H9 (cell line): Measurements from ENCODE around the gene DGKG. TPM values are rescaled to one million over a fixed set of nuclear protein-coding genes. Genes with fewer than 3 reads are reported as not detected.
A peak's percentile ranks its signal among the peaks of the same experiment; 100 is the strongest.

Experiments used
- DNase-seq: peaks from one replicate; pipeline ENCODE4 v3.0.0-alpha.2; 2017
- H2AFZ ChIP-seq: one replicate; pipeline ENCODE4 v1.6.1; 2013; ENCODE audit warnings: mild to moderate bottlenecking, low read length, control low read depth, moderate library complexity
- H2AK5ac ChIP-seq: 2 replicates; pipeline ENCODE4 v1.6.1; 2013; ENCODE audit warnings: low read length, control low read depth, mixed read lengths; ENCODE audit not compliant: insufficient read length
- H2BK120ac ChIP-seq: one replicate; pipeline ENCODE4 v1.6.1; 2013; ENCODE audit warnings: low read depth, mild to moderate bottlenecking, low read length, control low read depth, inconsistent platforms; ENCODE audit not compliant: poor library complexity, severe bottlenecking
- H2BK12ac ChIP-seq: 2 replicates; pipeline ENCODE4 v1.6.1; 2013; ENCODE audit warnings: low read length, control low read depth, mixed read lengths, low read depth; ENCODE audit not compliant: insufficient read length
- H2BK15ac ChIP-seq: 2 replicates; pipeline ENCODE4 v1.6.1; 2013; ENCODE audit warnings: low read depth, low read length, control low read depth
- H2BK20ac ChIP-seq: one replicate; pipeline ENCODE4 v1.6.1; 2013; ENCODE audit warnings: low read depth, mild to moderate bottlenecking, low read length, control low read depth, inconsistent platforms; ENCODE audit not compliant: poor library complexity, severe bottlenecking
- H2BK5ac ChIP-seq: 2 replicates; pipeline ENCODE4 v1.6.1; 2013; ENCODE audit warnings: low read length, control low read depth, mixed read lengths; ENCODE audit not compliant: insufficient read length
- H3K14ac ChIP-seq: 2 replicates; pipeline ENCODE4 v1.6.1; 2013; ENCODE audit warnings: low read length, control low read depth; ENCODE audit not compliant: insufficient read depth
- H3K18ac ChIP-seq: 2 replicates; pipeline ENCODE4 v1.6.1; 2013; ENCODE audit warnings: low read depth, mild to moderate bottlenecking, mixed read lengths, low read length, control low read depth; ENCODE audit not compliant: insufficient read length
- H3K23ac ChIP-seq: 2 replicates; pipeline ENCODE4 v1.6.1; 2013; ENCODE audit warnings: low read length, control low read depth, mixed read lengths, low read depth; ENCODE audit not compliant: insufficient read length
- H3K23me2 ChIP-seq: 2 replicates; pipeline ENCODE4 v1.6.1; 2013; ENCODE audit warnings: low read depth, mild to moderate bottlenecking, mixed read lengths, low read length, control low read depth; ENCODE audit not compliant: insufficient read length, poor library complexity, severe bottlenecking
- H3K27ac ChIP-seq: 2 replicates; pipeline ENCODE4 v1.5.1; 2013; ENCODE audit warnings: low read length, control low read depth, mixed read lengths, low read depth; ENCODE audit not compliant: insufficient read length
- H3K27me3 ChIP-seq: 2 replicates; pipeline ENCODE4 v1.6.1; 2013; ENCODE audit warnings: low read length, control low read depth, inconsistent platforms; ENCODE audit not compliant: insufficient read depth
- H3K4ac ChIP-seq: 2 replicates; pipeline ENCODE4 v1.6.1; 2013; ENCODE audit warnings: low read depth, mild to moderate bottlenecking, control low read depth, inconsistent platforms, low read length, moderate library complexity
- H3K4me1 ChIP-seq: 2 replicates; pipeline ENCODE4 v1.6.1; 2013; ENCODE audit warnings: low read length, control low read depth, inconsistent platforms; ENCODE audit not compliant: insufficient read depth
- H3K4me2 ChIP-seq: 2 replicates; pipeline ENCODE4 v1.6.1; 2013; ENCODE audit warnings: low read length, control low read depth, mixed read lengths; ENCODE audit not compliant: insufficient read length, insufficient read depth
- H3K56ac ChIP-seq: 2 replicates; pipeline ENCODE4 v1.6.1; 2013; ENCODE audit warnings: low read depth, mild to moderate bottlenecking, mixed read lengths, low read length, control low read depth; ENCODE audit not compliant: insufficient read length
- H3K79me1 ChIP-seq: 2 replicates; pipeline ENCODE4 v1.6.1; 2013; ENCODE audit warnings: low read depth, mild to moderate bottlenecking, moderate library complexity, low read length, control low read depth, inconsistent platforms; ENCODE audit not compliant: insufficient read depth, poor library complexity, severe bottlenecking
- H3K79me2 ChIP-seq: 2 replicates; pipeline ENCODE4 v1.6.1; 2013; ENCODE audit warnings: low read length, control low read depth, inconsistent platforms; ENCODE audit not compliant: insufficient read depth
- H3K9ac ChIP-seq: 2 replicates; pipeline ENCODE4 v1.6.1; 2013; ENCODE audit warnings: low read length, control low read depth, mixed read lengths; ENCODE audit not compliant: insufficient read length; ENCODE audit errors: extremely low read depth
- H3K9me3 ChIP-seq: one replicate; pipeline ENCODE4 v1.6.1; 2013; ENCODE audit warnings: low read depth, low read length, inconsistent platforms; ENCODE audit not compliant: control insufficient read depth
- H3T11ph ChIP-seq: one replicate; pipeline ENCODE4 v1.6.1; 2013; ENCODE audit warnings: mild to moderate bottlenecking, low read length, control low read depth, inconsistent platforms
- H4K20me1 ChIP-seq: one replicate; pipeline ENCODE4 v1.6.1; 2013; ENCODE audit not compliant: control insufficient read depth, insufficient read length, insufficient read depth
- H4K5ac ChIP-seq: 2 replicates; pipeline ENCODE4 v1.6.1; 2013; ENCODE audit warnings: low read depth, mild to moderate bottlenecking, mixed read lengths, low read length, control low read depth; ENCODE audit not compliant: insufficient read length
- H4K8ac ChIP-seq: replicated peaks from 2 replicates; pipeline ENCODE4 v1.6.1; 2013; ENCODE audit warnings: low read length, control low read depth, mixed read lengths, low read depth; ENCODE audit not compliant: insufficient read length
- H4K91ac ChIP-seq: 2 replicates; pipeline ENCODE4 v1.6.1; 2013; ENCODE audit warnings: low read depth, mild to moderate bottlenecking, moderate library complexity, mixed read lengths, low read length, control low read depth; ENCODE audit not compliant: insufficient read length
- H3K27ac Mint-ChIP-seq, 3 experiments: 2 replicates in 2 of 3; 3 replicates in 1 of 3; pipeline ENCODE4 v1.8.0; 2020 to 2021; ENCODE audit warnings: mixed read lengths in 3 of 3, mild to moderate bottlenecking in 1 of 3, moderate library complexity in 1 of 3
- H3K27me3 Mint-ChIP-seq: 2 replicates; pipeline ENCODE4 v1.8.0; 2021; ENCODE audit warnings: low read depth, mild to moderate bottlenecking, moderate library complexity, mixed read lengths
- H3K36me3 Mint-ChIP-seq, 3 experiments: 2 replicates in 2 of 3; 3 replicates in 1 of 3; pipeline ENCODE4 v1.8.0; 2020 to 2021; ENCODE audit warnings: low read depth in 3 of 3, mixed read lengths in 3 of 3; ENCODE audit not compliant: insufficient read depth in 1 of 3
- H3K4me1 Mint-ChIP-seq, 2 experiments: 2 replicates each; pipeline ENCODE4 v1.8.0; 2020; ENCODE audit warnings: mixed read lengths in 2 of 2
- H3K4me3 Mint-ChIP-seq, 2 experiments: 2 replicates in 1 of 2; 3 replicates in 1 of 2; pipeline ENCODE4 v1.8.0; 2020 to 2021; ENCODE audit warnings: mild to moderate bottlenecking in 2 of 2, mixed read lengths in 2 of 2, moderate library complexity in 1 of 2
- H3K9me3 Mint-ChIP-seq, 2 experiments: 2 replicates in 1 of 2; 3 replicates in 1 of 2; pipeline ENCODE4 v1.8.0; 2020; ENCODE audit warnings: mild to moderate bottlenecking in 2 of 2, mixed read lengths in 2 of 2, moderate library complexity in 1 of 2
- CTCF ChIP-seq: fragments of 200-600 bp; sonication (generic); conservative IDR thresholded peaks from 3 replicates; pipeline ENCODE4 v1.8.0; 2021; ENCODE audit warnings: antibody characterized with exemption, mild to moderate bottlenecking
- WGBS: extraction: QIAGEN DNeasy Blood & Tissue Kit; methylation state at CpG from one replicate; pipeline ENCODE4 v1.1.7; 2013; ENCODE audit warnings: missing lambda C conversion rate, low lambda C conversion rate, mixed read lengths; ENCODE audit not compliant: insufficient read length; ENCODE audit errors: extremely low coverage; 5-methylcytosine and 5-hydroxymethylcytosine counted together
- total RNA-seq: library from RNA; stranded (reverse); gene quantifications from 2 replicates; pipeline ENCODE4 v1.2.1, GENCODE V29; 2021

DGKG gene
- total RNA-seq, 1 experiment from 2014 or later: not detected

- no peaks in the 10 kb centered on the region for H3K9me3 Mint-ChIP-seq
- no peak overlapping the region for H4K8ac ChIP-seq
- H2BK12ac ChIP-seq: no peak overlapping the region
- no peak overlapping the region for H3K23ac ChIP-seq
- H4K20me1 ChIP-seq: no peaks in the 10 kb centered on the region
- H3K9me3 ChIP-seq: no peaks in the 10 kb centered on the region
- WGBS: no CpG with 5 or more reads among the region's 6 CpGs
- no peaks in the 10 kb centered on the region; a peak in 1 of 7 replicates for H3K36me3 Mint-ChIP-seq
- H3K27me3 ChIP-seq: no peaks in the 10 kb centered on the region
- no peak for DNase-seq
- peak overlapping the region in 1 of 3 experiments; percentile 97; a peak in 1 of 7 replicates for H3K27ac Mint-ChIP-seq
- H3K18ac ChIP-seq: no peak overlapping the region
- H3K4me1 Mint-ChIP-seq: peaks cover 30 to 43% of the 10 kb centered on the region in 2 experiments
- H4K91ac ChIP-seq: no peak overlapping the region
- no peak overlapping the region for H4K5ac ChIP-seq
- no peak overlapping the region for H2AK5ac ChIP-seq
- no peak overlapping the region for H3K56ac ChIP-seq
- H3K4me1 ChIP-seq: peaks cover 10% of the 10 kb centered on the region; the same call in 1 of the 2 replicates
- no peaks in the 10 kb centered on the region for H3K79me2 ChIP-seq
- no peak overlapping the region for H3K14ac ChIP-seq
- no peak overlapping the region for H2AFZ ChIP-seq
- H3K27ac ChIP-seq: no peak overlapping the region
- no peak overlapping the region for H2BK5ac ChIP-seq
- H3K79me1 ChIP-seq: no peaks in the 10 kb centered on the region
- H3K4ac ChIP-seq: no peak overlapping the region
- no peak overlapping the region for H2BK20ac ChIP-seq
- no peak overlapping the region for H2BK120ac ChIP-seq
- no peak overlapping the region for H3K4me2 ChIP-seq
- no peak overlapping the region for H3K9ac ChIP-seq
- no peaks in the 10 kb centered on the region for H3K23me2 ChIP-seq
- H3K27me3 Mint-ChIP-seq: peaks cover 68% of the 10 kb centered on the region
- H2BK15ac ChIP-seq: no peak overlapping the region
- H3T11ph ChIP-seq: no peak overlapping the region
- peak overlapping the region in 1 of 2 experiments; percentile 10; a peak in 1 of 5 replicates for H3K4me3 Mint-ChIP-seq
- no peak for TF ChIP-seq CTCF
These were observed 240.8 kb downstream of the DGKG start for GRCh38 chr3:186121278-186121677.
